Thyroid gland (tissue), 4 donors: ENCODE data around the gene TRIM17.

ENCODE experiments used
- POLR2A ChIP-seq, 2 donors: fragments of 450-650 bp; IDR thresholded peaks; one replicate each; pipeline ENCODE4 v1.6.1; 2017; ENCODE audit warnings: antibody characterized with exemption in 2 of 2, mild to moderate bottlenecking in 2 of 2, moderate library complexity in 1 of 2
- TF ChIP-seq, protein P1 (sequence below), 6 experiments: fragments of 200-600 bp in 3 of 6; fragments of 450-650 bp in 3 of 6; sonication (generic) in 3 of 6; IDR thresholded peaks; one replicate each; pipeline ENCODE4 v1.5.1; 2016 to 2019; ENCODE audit warnings: antibody characterized with exemption in 6 of 6, mild to moderate bottlenecking in 2 of 6, inconsistent platforms in 1 of 6, moderate library complexity in 1 of 6

DNA sequence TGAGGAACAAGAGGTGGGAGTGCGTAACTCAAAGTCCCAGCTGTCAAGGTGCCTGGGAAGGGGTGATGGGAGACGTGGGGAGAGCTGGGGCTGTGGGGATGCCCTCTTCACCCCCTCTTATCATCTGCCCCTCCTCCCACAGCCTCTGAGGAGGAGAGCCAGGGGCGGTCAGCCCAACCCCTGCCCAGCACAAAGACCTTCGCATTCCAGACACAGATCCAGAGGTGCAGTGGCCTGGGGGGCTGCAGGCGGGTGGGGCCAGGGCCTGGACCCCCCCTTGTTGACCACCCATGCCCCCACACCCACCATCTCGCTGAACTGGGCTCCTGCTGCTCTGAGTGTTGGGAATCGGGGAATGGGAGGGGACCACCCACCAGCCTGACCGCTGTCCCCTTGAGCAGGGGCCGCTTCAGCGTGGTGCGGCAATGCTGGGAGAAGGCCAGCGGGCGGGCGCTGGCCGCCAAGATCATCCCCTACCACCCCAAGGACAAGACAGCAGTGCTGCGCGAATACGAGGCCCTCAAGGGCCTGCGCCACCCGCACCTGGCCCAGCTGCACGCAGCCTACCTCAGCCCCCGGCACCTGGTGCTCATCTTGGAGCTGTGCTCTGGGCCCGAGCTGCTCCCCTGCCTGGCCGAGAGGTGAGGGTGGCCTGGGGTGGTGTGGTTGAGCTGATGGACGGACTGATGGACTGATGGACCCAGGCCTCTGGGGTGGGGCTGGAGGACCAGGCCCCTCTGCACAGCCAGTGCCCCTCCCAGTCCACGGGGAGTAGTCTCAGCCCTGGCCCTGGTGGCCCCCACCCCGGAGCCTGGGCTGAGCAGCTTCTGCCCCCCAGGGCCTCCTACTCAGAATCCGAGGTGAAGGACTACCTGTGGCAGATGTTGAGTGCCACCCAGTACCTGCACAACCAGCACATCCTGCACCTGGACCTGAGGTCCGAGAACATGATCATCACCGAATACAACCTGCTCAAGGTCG lies 39.7 kb downstream of the TRIM17 start:
- TF ChIP-seq, protein P1, sequence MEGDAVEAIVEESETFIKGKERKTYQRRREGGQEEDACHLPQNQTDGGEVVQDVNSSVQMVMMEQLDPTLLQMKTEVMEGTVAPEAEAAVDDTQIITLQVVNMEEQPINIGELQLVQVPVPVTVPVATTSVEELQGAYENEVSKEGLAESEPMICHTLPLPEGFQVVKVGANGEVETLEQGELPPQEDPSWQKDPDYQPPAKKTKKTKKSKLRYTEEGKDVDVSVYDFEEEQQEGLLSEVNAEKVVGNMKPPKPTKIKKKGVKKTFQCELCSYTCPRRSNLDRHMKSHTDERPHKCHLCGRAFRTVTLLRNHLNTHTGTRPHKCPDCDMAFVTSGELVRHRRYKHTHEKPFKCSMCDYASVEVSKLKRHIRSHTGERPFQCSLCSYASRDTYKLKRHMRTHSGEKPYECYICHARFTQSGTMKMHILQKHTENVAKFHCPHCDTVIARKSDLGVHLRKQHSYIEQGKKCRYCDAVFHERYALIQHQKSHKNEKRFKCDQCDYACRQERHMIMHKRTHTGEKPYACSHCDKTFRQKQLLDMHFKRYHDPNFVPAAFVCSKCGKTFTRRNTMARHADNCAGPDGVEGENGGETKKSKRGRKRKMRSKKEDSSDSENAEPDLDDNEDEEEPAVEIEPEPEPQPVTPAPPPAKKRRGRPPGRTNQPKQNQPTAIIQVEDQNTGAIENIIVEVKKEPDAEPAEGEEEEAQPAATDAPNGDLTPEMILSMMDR (IDR thresholded peaks at IDR 0.05) = no peak
- no peak for TF ChIP-seq POLR2A (IDR thresholded peaks at IDR 0.05)
